Measurements from ENCODE around the gene CR1. TPM values are rescaled to one million over a fixed set of nuclear protein-coding genes. Genes with fewer than 3 reads are reported as not detected.

Gene CR1
- total and polyA plus RNA-seq, 2 donors (not counting 3 experiments of a cell fraction or from before 2014, with no cell fraction given) = not detected

DNA sequence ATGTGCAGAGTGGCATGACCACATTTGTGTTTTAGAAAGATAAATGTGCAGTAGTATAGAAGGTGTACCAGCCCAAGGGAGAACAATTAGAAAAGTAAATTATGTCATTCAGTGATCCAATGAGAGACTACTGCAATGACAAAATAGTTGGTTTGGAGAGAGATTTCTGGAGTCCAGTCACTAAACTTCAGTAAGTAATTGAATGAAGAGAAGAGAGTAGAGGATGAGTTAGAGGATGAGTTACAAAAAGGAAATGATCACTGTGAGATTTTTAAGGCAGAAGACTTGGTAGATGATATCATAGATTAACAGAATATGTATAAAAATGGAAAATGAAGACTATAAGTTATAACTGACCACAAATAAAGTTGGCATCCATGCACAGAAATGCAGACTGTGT lies 33.4 kb upstream of the CR1 start:
- Histone ChIP-seq H4K20me1 (replicated peaks; ENCODE audit: control insufficient read depth, extremely low read depth, insufficient read depth, low read length) (no peaks in the 10 kb centered on the region), H3K4me2 (ENCODE audit: insufficient read depth, low read length) (no peak overlapping the region), H3K4me1 (ENCODE audit: control insufficient read depth, extremely low read depth, insufficient read depth, low read length) (no peaks in the 10 kb centered on the region), H3K27ac (ENCODE audit: insufficient read depth, low read depth, low read length) (no peak overlapping the region), H3K9me3 (replicated peaks; ENCODE audit: control insufficient read depth, insufficient read depth, low read length) (no peaks in the 10 kb centered on the region), H3K36me3 (ENCODE audit: control insufficient read depth in 2 of 2, extremely low read depth in 1 of 2, insufficient read depth in 2 of 2, low read length in 2 of 2) (no peaks in the 10 kb centered on the region), H3K9me1 (replicated peaks; ENCODE audit: control insufficient read depth, extremely low read depth, insufficient read depth, low read length) (no peaks in the 10 kb centered on the region), H3K9ac (replicated peaks; ENCODE audit: extremely low read depth, insufficient read depth, low read length) (no peak overlapping the region), H3K79me2 (ENCODE audit: control insufficient read depth, insufficient read depth, low read length) (no peaks in the 10 kb centered on the region), H2AFZ (ENCODE audit: low read depth, low read length) (no peak overlapping the region), H3K27me3 (ENCODE audit: control insufficient read depth in 2 of 2, insufficient read depth in 2 of 2, low read length in 2 of 2) (peaks cover 4 to 12% of the 10 kb centered on the region in 2 experiments), H3K4me3 (replicated peaks in 1 of 3; ENCODE audit: insufficient read depth in 1 of 3, low read depth in 1 of 3, low read length in 3 of 3) (no peak overlapping the region)
- intact Hi-C loops (cut with micrococcal nuclease) = no loop called here
- no peak for DNase-seq (ENCODE audit: low read depth, low spot score)
- TF ChIP-seq, protein P1, sequence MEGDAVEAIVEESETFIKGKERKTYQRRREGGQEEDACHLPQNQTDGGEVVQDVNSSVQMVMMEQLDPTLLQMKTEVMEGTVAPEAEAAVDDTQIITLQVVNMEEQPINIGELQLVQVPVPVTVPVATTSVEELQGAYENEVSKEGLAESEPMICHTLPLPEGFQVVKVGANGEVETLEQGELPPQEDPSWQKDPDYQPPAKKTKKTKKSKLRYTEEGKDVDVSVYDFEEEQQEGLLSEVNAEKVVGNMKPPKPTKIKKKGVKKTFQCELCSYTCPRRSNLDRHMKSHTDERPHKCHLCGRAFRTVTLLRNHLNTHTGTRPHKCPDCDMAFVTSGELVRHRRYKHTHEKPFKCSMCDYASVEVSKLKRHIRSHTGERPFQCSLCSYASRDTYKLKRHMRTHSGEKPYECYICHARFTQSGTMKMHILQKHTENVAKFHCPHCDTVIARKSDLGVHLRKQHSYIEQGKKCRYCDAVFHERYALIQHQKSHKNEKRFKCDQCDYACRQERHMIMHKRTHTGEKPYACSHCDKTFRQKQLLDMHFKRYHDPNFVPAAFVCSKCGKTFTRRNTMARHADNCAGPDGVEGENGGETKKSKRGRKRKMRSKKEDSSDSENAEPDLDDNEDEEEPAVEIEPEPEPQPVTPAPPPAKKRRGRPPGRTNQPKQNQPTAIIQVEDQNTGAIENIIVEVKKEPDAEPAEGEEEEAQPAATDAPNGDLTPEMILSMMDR (IDR thresholded peaks at IDR 0.05; ENCODE audit: extremely low read depth in 1 of 2, insufficient read depth in 1 of 2, low read depth in 1 of 2, low read length in 2 of 2) = no peak
- TF ChIP-seq GATA2 (IDR thresholded peaks at IDR 0.05; ENCODE audit: insufficient read depth, insufficient read length, low read depth, low read length) = no peak
- no peak for TF ChIP-seq EZH2 (IDR thresholded peaks at IDR 0.05; ENCODE audit: borderline replicate concordance, low read depth, low read length, severe bottlenecking)
- no peak for TF ChIP-seq POLR2AphosphoS5 (IDR thresholded peaks at IDR 0.05; ENCODE audit: insufficient read depth, low read depth, low read length)
- no peak for TF ChIP-seq FOS (IDR thresholded peaks at IDR 0.05; ENCODE audit: borderline replicate concordance, insufficient read depth, low read length)
- TF ChIP-seq, protein P2, sequence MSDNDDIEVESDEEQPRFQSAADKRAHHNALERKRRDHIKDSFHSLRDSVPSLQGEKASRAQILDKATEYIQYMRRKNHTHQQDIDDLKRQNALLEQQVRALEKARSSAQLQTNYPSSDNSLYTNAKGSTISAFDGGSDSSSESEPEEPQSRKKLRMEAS (IDR thresholded peaks at IDR 0.05; ENCODE audit: insufficient read depth, insufficient read length) = no peak
- no peak for TF ChIP-seq POLR2A (IDR thresholded peaks at IDR 0.05; ENCODE audit: low read depth, low read length)
- no peak for TF ChIP-seq MYC (IDR thresholded peaks at IDR 0.05; ENCODE audit: low read depth, low read length)
- TF ChIP-seq JUN (IDR thresholded peaks at IDR 0.05; ENCODE audit: borderline replicate concordance, insufficient read depth, insufficient read length, low read depth) = no peak
- no TSS peak for BruUV-seq (replicated peaks)
- POLR2A ChIA-PET = no interaction called here
- dilution Hi-C loops (cut with MboI; ENCODE audit: extremely low pct_ligation_motif_present, low sequenced_read_pairs) = no loop called here
- CTCF ChIA-PET = no interaction called here
- no peak for FAIRE-seq
